T-helper 2 cell treated with Interferon-gamma antibody and Interleukin-4, amounts not matched to agents 100 ng/mL and 5 ng/mL, for 36 hours (primary cell): Measurements from ENCODE around the gene HSD17B13. TPM values are rescaled to one million over a fixed set of nuclear protein-coding genes. Genes with fewer than 3 reads are reported as not detected.
"Not testable (repeated sequence)": the region's sequence is repeated elsewhere in the genome, so short reads cannot be mapped to it uniquely, and the experiment has no call there.

Source experiments
- intact Hi-C: fragments of 100-400 bp; cut with micrococcal nuclease; formaldehyde crosslinking; loops from one replicate; pipeline ENCODE4 v1.15.1; 2023
- total RNA-seq: library from RNA; stranded (reverse); gene quantifications from 2 replicates; pipeline ENCODE4 v1.2.3, GENCODE V29; 2022

The HSD17B13 gene
- total RNA-seq, 1 donor from 2014 or later: 0.25 TPM

- intact Hi-C loops: no loop called here
These were observed 5.7 kb downstream of the HSD17B13 start for GRCh38 chr4:87316961-87317360.

- intact Hi-C loops: not testable (repeated sequence)
These were observed 7.7 kb downstream of the HSD17B13 start for GRCh38 chr4:87315000-87315399.

- intact Hi-C loops: no loop called here
These were observed 8.9 kb downstream of the HSD17B13 start for GRCh38 chr4:87313756-87314155.

GRCh38 chr4:87311684-87312083, 11.0 kb downstream of the HSD17B13 start:
- intact Hi-C loops: no loop called here

GRCh38 chr4:87310691-87311335, 11.9 kb downstream of the HSD17B13 start:
- intact Hi-C loops: no loop called here

GRCh38 chr4:87309625-87310024, 13.1 kb downstream of the HSD17B13 start:
- intact Hi-C loops: no loop called here

- intact Hi-C loops: no loop called here
These were observed 16.6 kb downstream of the HSD17B13 start for GRCh38 chr4:87306056-87306455.

- intact Hi-C loops: no loop called here
These were observed 17.1 kb downstream of the HSD17B13 start for GRCh38 chr4:87305562-87305961.

- intact Hi-C loops: no loop called here
These were observed 17.8 kb downstream of the HSD17B13 start for GRCh38 chr4:87304745-87305432.

GRCh38 chr4:87299898-87300297, 22.8 kb downstream of the HSD17B13 start:
- intact Hi-C loops: no loop called here

- intact Hi-C loops: no loop called here
These were observed 24.3 kb downstream of the HSD17B13 start for GRCh38 chr4:87298362-87298761.

- intact Hi-C loops: not testable (repeated sequence)
These were observed 27.8 kb downstream of the HSD17B13 start for GRCh38 chr4:87294911-87295310.

- intact Hi-C loops: not testable (repeated sequence)
These were observed 28.8 kb downstream of the HSD17B13 start for GRCh38 chr4:87293889-87294288.

GRCh38 chr4:87286970-87287369, 35.7 kb downstream of the HSD17B13 start:
- intact Hi-C loops: no loop called here

- intact Hi-C loops: not testable (repeated sequence)
These were observed 38.4 kb downstream of the HSD17B13 start for GRCh38 chr4:87284268-87284667.

GRCh38 chr4:87283151-87283550, 39.5 kb downstream of the HSD17B13 start:
- intact Hi-C loops: no loop called here

GRCh38 chr4:87281603-87282002, 41.1 kb downstream of the HSD17B13 start:
- intact Hi-C loops: no loop called here

GRCh38 chr4:87278335-87278794, 44.3 kb downstream of the HSD17B13 start:
- intact Hi-C loops: loop anchor here (10.0 kb wide), 1 partner anchor 186 kb away; no protein-coding TSS in a partner anchor

GRCh38 chr4:87275311-87275710, 47.4 kb downstream of the HSD17B13 start:
- intact Hi-C loops: loop anchor here (10.0 kb wide), 1 partner anchor 189 kb away; no protein-coding TSS in a partner anchor

GRCh38 chr4:87274803-87275202, 47.9 kb downstream of the HSD17B13 start:
- intact Hi-C loops: loop anchor here (10.0 kb wide), 1 partner anchor 190 kb away; no protein-coding TSS in a partner anchor

GRCh38 chr4:87274327-87274726, 48.4 kb downstream of the HSD17B13 start:
- intact Hi-C loops: loop anchor here (10.0 kb wide), 1 partner anchor 190 kb away; no protein-coding TSS in a partner anchor

- intact Hi-C loops: loop anchor here (10.0 kb wide), 1 partner anchor 194 kb away; no protein-coding TSS in a partner anchor
These were observed 51.9 kb downstream of the HSD17B13 start for GRCh38 chr4:87270825-87271224.
